Measurements from ENCODE around the gene EXD3. TPM values are rescaled to one million over a fixed set of nuclear protein-coding genes. Genes with fewer than 3 reads are reported as not detected.

EXD3 gene
- total and polyA plus RNA-seq, 2 of the 13 experiments (the other 11 are each of a cell fraction or from before 2014, with no cell fraction given), result 2.7 to 4.8 TPM

GRCh38 chr9:137277329-137278041 is 145.5 kb downstream of the EXD3 start, which contains the start of gene TOR4A (continued):
- TF ChIP-seq ISL2 (CRISPR knock-in tag; IDR thresholded peaks at IDR 0.05), result 0 out of 2 replicates have a peak, but pooled peaks have one; percentile 35
- no peak for TF ChIP-seq ZNF224 (CRISPR knock-in tag; IDR thresholded peaks at IDR 0.05)
- TF ChIP-seq ZNF329 (CRISPR knock-in tag; IDR thresholded peaks at IDR 0.05; ENCODE audit: low read depth), result no peak
- TF ChIP-seq MEIS1 (CRISPR knock-in tag; IDR thresholded peaks at IDR 0.05; ENCODE audit: borderline replicate concordance), result no peak
- TF ChIP-seq KDM6A (CRISPR knock-in tag; IDR thresholded peaks at IDR 0.05; ENCODE audit: low read depth), result no peak
- TF ChIP-seq, protein P1, sequence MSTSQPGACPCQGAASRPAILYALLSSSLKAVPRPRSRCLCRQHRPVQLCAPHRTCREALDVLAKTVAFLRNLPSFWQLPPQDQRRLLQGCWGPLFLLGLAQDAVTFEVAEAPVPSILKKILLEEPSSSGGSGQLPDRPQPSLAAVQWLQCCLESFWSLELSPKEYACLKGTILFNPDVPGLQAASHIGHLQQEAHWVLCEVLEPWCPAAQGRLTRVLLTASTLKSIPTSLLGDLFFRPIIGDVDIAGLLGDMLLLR (CRISPR knock-in tag; IDR thresholded peaks at IDR 0.05), result no peak
- TF ChIP-seq POGK (CRISPR knock-in tag; conservative IDR thresholded peaks at IDR 0.05), result peak; percentile 53
- TF ChIP-seq, protein P2, sequence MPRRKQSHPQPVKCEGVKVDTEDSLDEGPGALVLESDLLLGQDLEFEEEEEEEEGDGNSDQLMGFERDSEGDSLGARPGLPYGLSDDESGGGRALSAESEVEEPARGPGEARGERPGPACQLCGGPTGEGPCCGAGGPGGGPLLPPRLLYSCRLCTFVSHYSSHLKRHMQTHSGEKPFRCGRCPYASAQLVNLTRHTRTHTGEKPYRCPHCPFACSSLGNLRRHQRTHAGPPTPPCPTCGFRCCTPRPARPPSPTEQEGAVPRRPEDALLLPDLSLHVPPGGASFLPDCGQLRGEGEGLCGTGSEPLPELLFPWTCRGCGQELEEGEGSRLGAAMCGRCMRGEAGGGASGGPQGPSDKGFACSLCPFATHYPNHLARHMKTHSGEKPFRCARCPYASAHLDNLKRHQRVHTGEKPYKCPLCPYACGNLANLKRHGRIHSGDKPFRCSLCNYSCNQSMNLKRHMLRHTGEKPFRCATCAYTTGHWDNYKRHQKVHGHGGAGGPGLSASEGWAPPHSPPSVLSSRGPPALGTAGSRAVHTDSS (CRISPR knock-in tag; conservative IDR thresholded peaks at IDR 0.05), result no peak
- TF ChIP-seq, protein P3, sequence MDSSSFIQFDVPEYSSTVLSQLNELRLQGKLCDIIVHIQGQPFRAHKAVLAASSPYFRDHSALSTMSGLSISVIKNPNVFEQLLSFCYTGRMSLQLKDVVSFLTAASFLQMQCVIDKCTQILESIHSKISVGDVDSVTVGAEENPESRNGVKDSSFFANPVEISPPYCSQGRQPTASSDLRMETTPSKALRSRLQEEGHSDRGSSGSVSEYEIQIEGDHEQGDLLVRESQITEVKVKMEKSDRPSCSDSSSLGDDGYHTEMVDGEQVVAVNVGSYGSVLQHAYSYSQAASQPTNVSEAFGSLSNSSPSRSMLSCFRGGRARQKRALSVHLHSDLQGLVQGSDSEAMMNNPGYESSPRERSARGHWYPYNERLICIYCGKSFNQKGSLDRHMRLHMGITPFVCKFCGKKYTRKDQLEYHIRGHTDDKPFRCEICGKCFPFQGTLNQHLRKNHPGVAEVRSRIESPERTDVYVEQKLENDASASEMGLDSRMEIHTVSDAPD (CRISPR knock-in tag; IDR thresholded peaks at IDR 0.05), result no peak
- no peak for TF ChIP-seq DDIT3 (CRISPR knock-in tag; IDR thresholded peaks at IDR 0.05)
- TF ChIP-seq NR2F6 (IDR thresholded peaks at IDR 0.05), result peak; percentile 18; the same call in 1 of the 2 replicates
- TF ChIP-seq NR2F6 (CRISPR knock-in tag; IDR thresholded peaks at IDR 0.05), result peak; percentile 15; the same call in 1 of the 2 replicates
- TF ChIP-seq ZNF709 (CRISPR knock-in tag; IDR thresholded peaks at IDR 0.05), result no peak
- TF ChIP-seq ZNF350 (CRISPR knock-in tag; IDR thresholded peaks at IDR 0.05; ENCODE audit: borderline replicate concordance, low read depth), result no peak; the same call in 1 of the 2 replicates
- no peak for TF ChIP-seq ZNF225 (CRISPR knock-in tag; IDR thresholded peaks at IDR 0.05)
- TF ChIP-seq ZNF883 (CRISPR knock-in tag; IDR thresholded peaks at IDR 0.05; ENCODE audit: not compliant biosample characterization), result no peak
- peak; percentile 71; the same call in 1 of the 2 replicates for TF ChIP-seq HNF1B (CRISPR knock-in tag; IDR thresholded peaks at IDR 0.05)
- no peak for TF ChIP-seq TCF7 (IDR thresholded peaks at IDR 0.05; ENCODE audit: low read depth)
- TF ChIP-seq REL (CRISPR knock-in tag; conservative IDR thresholded peaks at IDR 0.05), result no peak
- no peak for TF ChIP-seq ZBTB8A (CRISPR knock-in tag; IDR thresholded peaks at IDR 0.05; ENCODE audit: borderline replicate concordance, low read depth)
- TF ChIP-seq CREB1 (IDR thresholded peaks at IDR 0.05), result no peak
- no peak for TF ChIP-seq CREB1 (CRISPR knock-in tag; IDR thresholded peaks at IDR 0.05)
